Measurements from ENCODE around the gene PHF23. TPM values are rescaled to one million over a fixed set of nuclear protein-coding genes. Genes with fewer than 3 reads are reported as not detected.

PHF23 gene
- total and polyA plus RNA-seq, 9 of the 15 experiments (the other 6 are each of a cell fraction or from before 2014, with no cell fraction given) = 7.4 to 87.5 (median 33.7) TPM

DNA sequence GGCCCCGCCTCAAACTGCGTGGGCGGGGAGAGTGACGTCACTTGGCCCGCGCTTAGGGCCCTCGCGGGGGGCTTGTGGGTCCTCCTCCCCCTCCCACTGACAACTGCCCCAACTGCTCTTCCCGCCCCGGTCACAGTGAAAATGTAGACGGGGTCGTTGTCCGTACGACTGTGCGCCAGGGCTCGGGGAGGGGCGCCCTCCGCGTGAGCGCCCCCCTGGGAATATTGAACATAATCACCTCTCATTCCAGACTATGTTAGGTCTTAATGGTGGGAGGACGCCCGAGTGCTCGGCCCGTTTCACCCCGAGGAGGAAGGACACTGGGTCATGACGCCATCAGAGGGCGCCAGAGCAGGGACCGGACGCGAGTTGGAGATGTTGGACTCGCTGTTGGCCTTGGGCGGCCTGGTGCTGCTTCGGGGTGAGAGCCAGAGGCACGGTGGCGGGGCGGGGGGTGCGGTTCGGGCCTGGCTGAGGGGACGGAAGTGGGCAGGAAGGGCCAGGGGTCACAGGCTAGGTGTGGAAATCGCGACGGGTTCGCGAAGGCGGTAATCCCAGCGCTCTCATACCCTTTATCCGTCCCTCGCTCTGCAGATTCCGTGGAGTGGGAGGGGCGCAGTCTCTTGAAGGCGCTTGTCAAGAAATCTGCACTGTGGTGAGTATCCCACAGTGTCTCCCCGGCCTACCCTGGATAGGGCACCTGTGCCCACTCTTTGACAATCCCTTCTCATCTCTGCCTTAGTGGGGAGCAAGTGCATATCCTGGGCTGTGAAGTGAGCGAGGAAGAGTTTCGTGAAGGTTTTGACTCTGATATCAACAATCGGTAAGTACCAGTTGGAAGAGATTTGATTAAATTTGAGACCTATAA lies 13.2 kb upstream of the PHF23 start, which contains the start of gene ELP5 (continued):
- TF ChIP-seq, protein P1, sequence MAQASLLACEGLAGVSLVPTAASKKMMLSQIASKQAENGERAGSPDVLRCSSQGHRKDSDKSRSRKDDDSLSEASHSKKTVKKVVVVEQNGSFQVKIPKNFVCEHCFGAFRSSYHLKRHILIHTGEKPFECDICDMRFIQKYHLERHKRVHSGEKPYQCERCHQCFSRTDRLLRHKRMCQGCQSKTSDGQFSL (CRISPR knock-in tag; IDR thresholded peaks at IDR 0.05) = 0 out of 2 replicates have a peak, but pooled peaks have one; percentile 31
- TF ChIP-seq, protein P1 (tag; IDR thresholded peaks at IDR 0.05) = no peak
- TF ChIP-seq NR2C2 (CRISPR knock-in tag; IDR thresholded peaks at IDR 0.05) = peak; percentile 71; the same call in 1 of the 2 replicates
- TF ChIP-seq NR2C2 (tag; IDR thresholded peaks at IDR 0.05) = peak; percentile 91
- peak; percentile 26; the same call in 1 of the 2 replicates for TF ChIP-seq PHF21A (IDR thresholded peaks at IDR 0.05; ENCODE audit: borderline replicate concordance, low read depth)
- TF ChIP-seq, protein P2, sequence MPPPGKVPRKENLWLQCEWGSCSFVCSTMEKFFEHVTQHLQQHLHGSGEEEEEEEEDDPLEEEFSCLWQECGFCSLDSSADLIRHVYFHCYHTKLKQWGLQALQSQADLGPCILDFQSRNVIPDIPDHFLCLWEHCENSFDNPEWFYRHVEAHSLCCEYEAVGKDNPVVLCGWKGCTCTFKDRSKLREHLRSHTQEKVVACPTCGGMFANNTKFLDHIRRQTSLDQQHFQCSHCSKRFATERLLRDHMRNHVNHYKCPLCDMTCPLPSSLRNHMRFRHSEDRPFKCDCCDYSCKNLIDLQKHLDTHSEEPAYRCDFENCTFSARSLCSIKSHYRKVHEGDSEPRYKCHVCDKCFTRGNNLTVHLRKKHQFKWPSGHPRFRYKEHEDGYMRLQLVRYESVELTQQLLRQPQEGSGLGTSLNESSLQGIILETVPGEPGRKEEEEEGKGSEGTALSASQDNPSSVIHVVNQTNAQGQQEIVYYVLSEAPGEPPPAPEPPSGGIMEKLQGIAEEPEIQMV (tag; conservative IDR thresholded peaks at IDR 0.05; ENCODE audit: low read depth) = no peak
- TF ChIP-seq ILF3 (IDR thresholded peaks at IDR 0.05; ENCODE audit: borderline replicate concordance) = 0 out of 2 replicates have a peak, but pooled peaks have one; percentile 43
- TF ChIP-seq PML (IDR thresholded peaks at IDR 0.05; ENCODE audit: low read length) = peak; percentile 75
- TF ChIP-seq, protein P3, sequence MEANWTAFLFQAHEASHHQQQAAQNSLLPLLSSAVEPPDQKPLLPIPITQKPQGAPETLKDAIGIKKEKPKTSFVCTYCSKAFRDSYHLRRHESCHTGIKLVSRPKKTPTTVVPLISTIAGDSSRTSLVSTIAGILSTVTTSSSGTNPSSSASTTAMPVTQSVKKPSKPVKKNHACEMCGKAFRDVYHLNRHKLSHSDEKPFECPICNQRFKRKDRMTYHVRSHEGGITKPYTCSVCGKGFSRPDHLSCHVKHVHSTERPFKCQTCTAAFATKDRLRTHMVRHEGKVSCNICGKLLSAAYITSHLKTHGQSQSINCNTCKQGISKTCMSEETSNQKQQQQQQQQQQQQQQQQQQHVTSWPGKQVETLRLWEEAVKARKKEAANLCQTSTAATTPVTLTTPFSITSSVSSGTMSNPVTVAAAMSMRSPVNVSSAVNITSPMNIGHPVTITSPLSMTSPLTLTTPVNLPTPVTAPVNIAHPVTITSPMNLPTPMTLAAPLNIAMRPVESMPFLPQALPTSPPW (CRISPR knock-in tag; IDR thresholded peaks at IDR 0.05) = peak; percentile 89
- TF ChIP-seq, protein P4, sequence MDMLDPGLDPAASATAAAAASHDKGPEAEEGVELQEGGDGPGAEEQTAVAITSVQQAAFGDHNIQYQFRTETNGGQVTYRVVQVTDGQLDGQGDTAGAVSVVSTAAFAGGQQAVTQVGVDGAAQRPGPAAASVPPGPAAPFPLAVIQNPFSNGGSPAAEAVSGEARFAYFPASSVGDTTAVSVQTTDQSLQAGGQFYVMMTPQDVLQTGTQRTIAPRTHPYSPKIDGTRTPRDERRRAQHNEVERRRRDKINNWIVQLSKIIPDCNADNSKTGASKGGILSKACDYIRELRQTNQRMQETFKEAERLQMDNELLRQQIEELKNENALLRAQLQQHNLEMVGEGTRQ (CRISPR knock-in tag; IDR thresholded peaks at IDR 0.05) = no peak
- TF ChIP-seq PHF20 (IDR thresholded peaks at IDR 0.05; ENCODE audit: partially characterized antibody) = peak; percentile 91
- TF ChIP-seq, protein P5, sequence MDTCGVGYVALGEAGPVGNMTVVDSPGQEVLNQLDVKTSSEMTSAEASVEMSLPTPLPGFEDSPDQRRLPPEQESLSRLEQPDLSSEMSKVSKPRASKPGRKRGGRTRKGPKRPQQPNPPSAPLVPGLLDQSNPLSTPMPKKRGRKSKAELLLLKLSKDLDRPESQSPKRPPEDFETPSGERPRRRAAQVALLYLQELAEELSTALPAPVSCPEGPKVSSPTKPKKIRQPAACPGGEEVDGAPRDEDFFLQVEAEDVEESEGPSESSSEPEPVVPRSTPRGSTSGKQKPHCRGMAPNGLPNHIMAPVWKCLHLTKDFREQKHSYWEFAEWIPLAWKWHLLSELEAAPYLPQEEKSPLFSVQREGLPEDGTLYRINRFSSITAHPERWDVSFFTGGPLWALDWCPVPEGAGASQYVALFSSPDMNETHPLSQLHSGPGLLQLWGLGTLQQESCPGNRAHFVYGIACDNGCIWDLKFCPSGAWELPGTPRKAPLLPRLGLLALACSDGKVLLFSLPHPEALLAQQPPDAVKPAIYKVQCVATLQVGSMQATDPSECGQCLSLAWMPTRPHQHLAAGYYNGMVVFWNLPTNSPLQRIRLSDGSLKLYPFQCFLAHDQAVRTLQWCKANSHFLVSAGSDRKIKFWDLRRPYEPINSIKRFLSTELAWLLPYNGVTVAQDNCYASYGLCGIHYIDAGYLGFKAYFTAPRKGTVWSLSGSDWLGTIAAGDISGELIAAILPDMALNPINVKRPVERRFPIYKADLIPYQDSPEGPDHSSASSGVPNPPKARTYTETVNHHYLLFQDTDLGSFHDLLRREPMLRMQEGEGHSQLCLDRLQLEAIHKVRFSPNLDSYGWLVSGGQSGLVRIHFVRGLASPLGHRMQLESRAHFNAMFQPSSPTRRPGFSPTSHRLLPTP (IDR thresholded peaks at IDR 0.05; ENCODE audit: borderline replicate concordance, extremely low read depth, insufficient read length) = no peak
- TF ChIP-seq TARDBP (IDR thresholded peaks at IDR 0.05) = 0 out of 2 replicates have a peak, but pooled peaks have one; percentile 43
- no peak for TF ChIP-seq CBFB (CRISPR knock-in tag; IDR thresholded peaks at IDR 0.05)
- peak; percentile 62 for TF ChIP-seq POLR2B (IDR thresholded peaks at IDR 0.05; ENCODE audit: low read depth, partially characterized antibody)
- TF ChIP-seq TBL1XR1 (IDR thresholded peaks at IDR 0.05; ENCODE audit: low read length in 2 of 2) = peak in 1 of 2 experiments; percentile 18; a peak in 1 of 4 replicates
- TF ChIP-seq ZNF263 (CRISPR knock-in tag; IDR thresholded peaks at IDR 0.05; ENCODE audit: borderline replicate concordance) = peak; percentile 99
- peak; percentile 99 for TF ChIP-seq ATF7 (IDR thresholded peaks at IDR 0.05)
- peak; percentile 67; the same call in 1 of the 2 replicates for TF ChIP-seq POLR2AphosphoS5 (IDR thresholded peaks at IDR 0.05; ENCODE audit: control insufficient read depth, insufficient read depth, low read depth, low read length)

All from K562 (cell line).